Measurements from ENCODE around the gene VPS13D.

DNA sequence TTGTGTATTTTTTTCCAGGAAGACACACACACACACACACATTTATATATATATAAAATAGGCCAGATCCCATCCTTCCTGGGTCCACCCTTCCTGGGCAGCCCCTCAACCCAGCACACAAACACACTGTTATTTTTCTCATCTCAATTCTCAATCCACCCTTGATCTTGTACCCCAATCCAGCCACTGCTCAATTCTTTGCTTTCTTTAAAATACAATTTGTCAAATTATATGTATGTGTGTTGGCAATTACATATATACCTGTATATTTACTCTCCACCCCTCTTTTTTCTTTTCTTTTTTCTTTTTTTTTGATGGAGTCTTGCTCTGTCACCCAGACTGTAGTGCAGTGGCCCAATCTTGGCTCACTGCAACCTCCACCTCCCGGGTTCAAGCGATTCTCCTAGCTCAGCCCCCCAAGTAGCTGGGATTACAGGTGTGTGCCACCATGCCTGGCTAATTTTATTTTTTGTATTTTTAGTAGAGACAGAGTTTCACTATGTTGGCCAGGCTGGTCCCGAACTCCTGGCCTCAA lies 299.9 kb downstream of the VPS13D start:
- TF ChIP-seq, protein P1, sequence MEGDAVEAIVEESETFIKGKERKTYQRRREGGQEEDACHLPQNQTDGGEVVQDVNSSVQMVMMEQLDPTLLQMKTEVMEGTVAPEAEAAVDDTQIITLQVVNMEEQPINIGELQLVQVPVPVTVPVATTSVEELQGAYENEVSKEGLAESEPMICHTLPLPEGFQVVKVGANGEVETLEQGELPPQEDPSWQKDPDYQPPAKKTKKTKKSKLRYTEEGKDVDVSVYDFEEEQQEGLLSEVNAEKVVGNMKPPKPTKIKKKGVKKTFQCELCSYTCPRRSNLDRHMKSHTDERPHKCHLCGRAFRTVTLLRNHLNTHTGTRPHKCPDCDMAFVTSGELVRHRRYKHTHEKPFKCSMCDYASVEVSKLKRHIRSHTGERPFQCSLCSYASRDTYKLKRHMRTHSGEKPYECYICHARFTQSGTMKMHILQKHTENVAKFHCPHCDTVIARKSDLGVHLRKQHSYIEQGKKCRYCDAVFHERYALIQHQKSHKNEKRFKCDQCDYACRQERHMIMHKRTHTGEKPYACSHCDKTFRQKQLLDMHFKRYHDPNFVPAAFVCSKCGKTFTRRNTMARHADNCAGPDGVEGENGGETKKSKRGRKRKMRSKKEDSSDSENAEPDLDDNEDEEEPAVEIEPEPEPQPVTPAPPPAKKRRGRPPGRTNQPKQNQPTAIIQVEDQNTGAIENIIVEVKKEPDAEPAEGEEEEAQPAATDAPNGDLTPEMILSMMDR (IDR thresholded peaks at IDR 0.05): no peak
- no peak for TF ChIP-seq MEF2A (IDR thresholded peaks at IDR 0.05; ENCODE audit: borderline replicate concordance, low read depth)
- TF ChIP-seq, protein P2, sequence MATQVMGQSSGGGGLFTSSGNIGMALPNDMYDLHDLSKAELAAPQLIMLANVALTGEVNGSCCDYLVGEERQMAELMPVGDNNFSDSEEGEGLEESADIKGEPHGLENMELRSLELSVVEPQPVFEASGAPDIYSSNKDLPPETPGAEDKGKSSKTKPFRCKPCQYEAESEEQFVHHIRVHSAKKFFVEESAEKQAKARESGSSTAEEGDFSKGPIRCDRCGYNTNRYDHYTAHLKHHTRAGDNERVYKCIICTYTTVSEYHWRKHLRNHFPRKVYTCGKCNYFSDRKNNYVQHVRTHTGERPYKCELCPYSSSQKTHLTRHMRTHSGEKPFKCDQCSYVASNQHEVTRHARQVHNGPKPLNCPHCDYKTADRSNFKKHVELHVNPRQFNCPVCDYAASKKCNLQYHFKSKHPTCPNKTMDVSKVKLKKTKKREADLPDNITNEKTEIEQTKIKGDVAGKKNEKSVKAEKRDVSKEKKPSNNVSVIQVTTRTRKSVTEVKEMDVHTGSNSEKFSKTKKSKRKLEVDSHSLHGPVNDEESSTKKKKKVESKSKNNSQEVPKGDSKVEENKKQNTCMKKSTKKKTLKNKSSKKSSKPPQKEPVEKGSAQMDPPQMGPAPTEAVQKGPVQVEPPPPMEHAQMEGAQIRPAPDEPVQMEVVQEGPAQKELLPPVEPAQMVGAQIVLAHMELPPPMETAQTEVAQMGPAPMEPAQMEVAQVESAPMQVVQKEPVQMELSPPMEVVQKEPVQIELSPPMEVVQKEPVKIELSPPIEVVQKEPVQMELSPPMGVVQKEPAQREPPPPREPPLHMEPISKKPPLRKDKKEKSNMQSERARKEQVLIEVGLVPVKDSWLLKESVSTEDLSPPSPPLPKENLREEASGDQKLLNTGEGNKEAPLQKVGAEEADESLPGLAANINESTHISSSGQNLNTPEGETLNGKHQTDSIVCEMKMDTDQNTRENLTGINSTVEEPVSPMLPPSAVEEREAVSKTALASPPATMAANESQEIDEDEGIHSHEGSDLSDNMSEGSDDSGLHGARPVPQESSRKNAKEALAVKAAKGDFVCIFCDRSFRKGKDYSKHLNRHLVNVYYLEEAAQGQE (IDR thresholded peaks at IDR 0.05; ENCODE audit: low read depth, low read length): no peak
- TF ChIP-seq, protein P3, sequence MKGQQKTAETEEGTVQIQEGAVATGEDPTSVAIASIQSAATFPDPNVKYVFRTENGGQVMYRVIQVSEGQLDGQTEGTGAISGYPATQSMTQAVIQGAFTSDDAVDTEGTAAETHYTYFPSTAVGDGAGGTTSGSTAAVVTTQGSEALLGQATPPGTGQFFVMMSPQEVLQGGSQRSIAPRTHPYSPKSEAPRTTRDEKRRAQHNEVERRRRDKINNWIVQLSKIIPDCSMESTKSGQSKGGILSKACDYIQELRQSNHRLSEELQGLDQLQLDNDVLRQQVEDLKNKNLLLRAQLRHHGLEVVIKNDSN (IDR thresholded peaks at IDR 0.05; ENCODE audit: borderline replicate concordance, low read depth): no peak

Data from SK-N-SH (cell line).